ENCODE measurements around the gene UBE2D3. TPM values are rescaled to one million over a fixed set of nuclear protein-coding genes. Genes with fewer than 3 reads are reported as not detected.

Gene UBE2D3
- total RNA-seq = 204 and 244 TPM in 2 replicates

GRCh38 chr4:102826890-102827673, at the start of gene UBE2D3:
Gene UBE2D3, minus strand, starts transcription at chr4:102827551. Its CDS starts 1,043 bp downstream, at chr4:102826508.
- peak; percentile 76 for DNase-seq (ENCODE audit: low read depth)
- Histone ChIP-seq H3K4me3 (ENCODE audit: low read depth, low read length) (peak within 1 kb of the TSS; percentile 90), H3K36me3 (ENCODE audit: control insufficient read depth, insufficient read depth, low read length) (no peaks in the 10 kb centered on the region), H3K27me3 (ENCODE audit: control insufficient read depth, insufficient read depth, low read length) (no peaks in the 10 kb centered on the region)
- no peak for TF ChIP-seq CTCF (IDR thresholded peaks at IDR 0.05; ENCODE audit: insufficient read depth, low read length, severe bottlenecking)
- no peak for FAIRE-seq

DNA sequence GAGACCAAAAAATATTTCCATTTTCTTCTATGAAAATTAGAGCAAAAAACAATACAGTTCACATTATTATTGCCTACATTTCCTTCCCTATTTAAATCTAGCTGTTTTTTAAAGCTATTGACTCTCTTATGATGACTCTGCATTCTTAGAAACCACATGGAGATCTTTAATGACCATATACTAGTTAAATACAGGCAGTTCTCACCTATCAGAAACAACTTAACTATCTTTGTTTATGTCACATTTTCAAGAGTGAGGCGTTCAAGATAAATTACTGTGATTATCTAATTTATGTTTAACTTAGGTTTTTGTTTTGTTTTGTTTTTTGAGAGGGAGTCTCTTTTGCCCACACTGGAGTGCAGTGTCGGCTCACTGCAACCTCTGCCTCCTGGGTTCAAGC, 44.4 kb upstream of the UBE2D3 start:
- H3K4me3 ChIP-seq (ENCODE audit: low read depth, low read length) = no peak overlapping the region
- no peaks in the 10 kb centered on the region for H3K27me3 ChIP-seq (ENCODE audit: control insufficient read depth, insufficient read depth, low read length)
- TF ChIP-seq CTCF (IDR thresholded peaks at IDR 0.05; ENCODE audit: insufficient read depth, low read length, severe bottlenecking) = no peak
- no peak for DNase-seq (ENCODE audit: low read depth)
- peaks cover 3% of the 10 kb centered on the region for H3K36me3 ChIP-seq (ENCODE audit: control insufficient read depth, insufficient read depth, low read length)
- no peak for FAIRE-seq

GRCh38 chr4:102869569-102870197, 42.3 kb upstream of the UBE2D3 start:
- Histone ChIP-seq H3K27me3 (ENCODE audit: control insufficient read depth, insufficient read depth, low read length) (no peaks in the 10 kb centered on the region), H3K36me3 (ENCODE audit: control insufficient read depth, insufficient read depth, low read length) (peaks cover 2% of the 10 kb centered on the region), H3K4me3 (ENCODE audit: low read depth, low read length) (peak overlapping the region; percentile 80)
- no peak for DNase-seq (ENCODE audit: low read depth)
- TF ChIP-seq CTCF (IDR thresholded peaks at IDR 0.05; ENCODE audit: insufficient read depth, low read length, severe bottlenecking) = no peak
- no peak for FAIRE-seq

DNA sequence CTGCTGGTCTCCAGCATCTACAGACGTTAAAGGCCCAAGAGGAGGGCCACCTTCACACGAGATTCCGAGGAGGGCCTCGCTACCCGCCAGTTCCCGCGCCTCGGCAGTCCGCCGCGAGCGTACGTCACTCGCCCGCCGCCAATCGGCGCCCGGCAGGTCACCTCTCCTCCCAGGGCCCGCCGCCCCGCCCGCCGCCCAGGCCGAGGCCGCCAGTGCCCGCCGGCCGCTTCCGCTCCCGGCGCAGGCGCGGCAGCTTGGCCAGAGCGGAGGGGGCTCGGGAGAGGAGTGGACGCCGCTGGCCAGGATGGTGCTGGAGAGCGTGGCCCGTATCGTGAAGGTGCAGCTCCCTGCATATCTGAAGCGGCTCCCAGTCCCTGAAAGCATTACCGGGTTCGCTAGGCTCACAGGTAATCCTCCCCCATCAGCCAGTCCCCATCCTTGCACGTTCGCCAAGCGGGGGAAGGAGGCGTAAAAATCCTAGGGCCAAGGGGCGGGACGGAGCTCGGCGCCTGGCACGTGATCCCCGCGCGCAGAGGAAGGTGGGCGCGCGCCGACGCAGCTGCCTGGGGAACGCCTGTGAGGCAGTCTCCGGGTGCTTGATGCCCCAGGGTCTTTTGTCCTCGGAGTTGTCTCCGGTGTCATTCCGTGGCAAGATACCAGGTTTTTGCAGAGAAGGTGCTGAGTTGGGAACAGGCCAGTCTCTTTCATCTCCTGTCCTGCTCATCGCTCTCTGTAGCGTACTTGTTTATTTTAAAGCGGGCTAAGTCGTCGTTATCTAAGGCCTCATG, 41.6 kb upstream of the UBE2D3 start, which contains the start of gene CISD2:
TSS of gene CISD2 (plus strand) at position 212 of the 788 bp plus-strand sequence. CDS start at position 305, 93 bp downstream.
- H3K4me3 ChIP-seq (ENCODE audit: low read depth, low read length) = peak within 1 kb of the TSS; percentile 80
- no peaks in the 10 kb centered on the region for H3K27me3 ChIP-seq (ENCODE audit: control insufficient read depth, insufficient read depth, low read length)
- no peaks in the 10 kb centered on the region for H3K36me3 ChIP-seq (ENCODE audit: control insufficient read depth, insufficient read depth, low read length)
- no peak for TF ChIP-seq CTCF (IDR thresholded peaks at IDR 0.05; ENCODE audit: insufficient read depth, low read length, severe bottlenecking)
- DNase-seq (ENCODE audit: low read depth) (peak; percentile 77), FAIRE-seq (no peak)

- H3K4me3 ChIP-seq (ENCODE audit: low read depth, low read length) = peak overlapping the region; percentile 80
- DNase-seq (ENCODE audit: low read depth) (no peak), FAIRE-seq (no peak)
- no peaks in the 10 kb centered on the region for H3K36me3 ChIP-seq (ENCODE audit: control insufficient read depth, insufficient read depth, low read length)
- no peak for TF ChIP-seq CTCF (IDR thresholded peaks at IDR 0.05; ENCODE audit: insufficient read depth, low read length, severe bottlenecking)
- H3K27me3 ChIP-seq (ENCODE audit: control insufficient read depth, insufficient read depth, low read length) = no peaks in the 10 kb centered on the region
These were observed 40.9 kb upstream of the UBE2D3 start for GRCh38 chr4:102868153-102868780.
